Ovary (tissue), 9 donors: ENCODE data around the gene CCL21. TPM values are rescaled to one million over a fixed set of nuclear protein-coding genes. Genes with fewer than 3 reads are reported as not detected.

Source experiments
- DNase-seq, 5 donors: peaks; one replicate each; pipeline ENCODE4 v3.0.0-alpha.2; 2019 to 2020
- H3K27ac ChIP-seq, 2 donors: fragments of 200-600 bp; one replicate each; pipeline versions ENCODE4 v1.5.1 to v1.8.0; 2019 to 2022
- H3K27me3 ChIP-seq: fragments of 200-600 bp; one replicate; pipeline ENCODE4 v1.8.0; 2022
- H3K36me3 ChIP-seq: fragments of 200-600 bp; sonication (generic); one replicate; pipeline ENCODE4 v1.5.1; 2019
- H3K4me1 ChIP-seq: one replicate; pipeline ENCODE4 v1.8.1; 2013; ENCODE audit warnings: mild to moderate bottlenecking, moderate library complexity; ENCODE audit not compliant: insufficient read depth
- H3K4me3 ChIP-seq: fragments of 200-600 bp; sonication (generic); one replicate; pipeline ENCODE4 v1.5.1; 2017
- H3K9me3 ChIP-seq, 2 donors: fragments of 200-600 bp in 1 of 2; sonication (generic) in 1 of 2; one replicate each; pipeline versions ENCODE4 v1.5.1 to v1.8.1; 2013 to 2019; ENCODE audit warnings: mild to moderate bottlenecking in 1 of 2, moderate library complexity in 1 of 2
- CTCF ChIP-seq, 3 donors: fragments of 450-650 bp in 2 of 3; fragments of 200-600 bp in 1 of 3; IDR thresholded peaks; one replicate each; pipeline versions ENCODE4 v1.5.1 to v1.8.0; 2016 to 2022; ENCODE audit warnings: antibody characterized with exemption in 3 of 3, mild to moderate bottlenecking in 1 of 3
- EP300 ChIP-seq: sonication (generic); formaldehyde crosslinking; IDR thresholded peaks from one replicate; pipeline ENCODE4 v1.6.1; 2017; ENCODE audit warnings: antibody characterized with exemption
- POLR2A ChIP-seq: fragments of 450-650 bp; IDR thresholded peaks from one replicate; pipeline ENCODE4 v1.6.1; 2017; ENCODE audit warnings: antibody characterized with exemption, mild to moderate bottlenecking, moderate library complexity
- WGBS, 3 donors: extraction: QIAGEN DNeasy Blood & Tissue Kit in 1 of 3; methylation state at CpG; one replicate each; pipeline versions ENCODE4 v1.1.5 to v1.1.7; 2013 to 2017; 5-methylcytosine and 5-hydroxymethylcytosine counted together
- intact Hi-C, 4 donors: fragments of 100-400 bp; cut with DNase I; formaldehyde crosslinking; loops; one replicate each; pipeline versions ENCODE4 v1.11.0 to v1.15.1; 2022 to 2023
- polyA plus RNA-seq, 2 donors: library from polyadenylated mRNA; stranded (reverse); fragments of 200-250 nt in 1 of 2; fragments of 350-450 nt in 1 of 2; fragmentation: Illumina TruSeq in 1 of 2; extraction: RNeasy Lipid Tissue Mini Kit (QIAGEN cat#74804) in 1 of 2; gene quantifications; one replicate each; pipeline ENCODE4 v1.2.3, GENCODE V29; 2013 to 2014
- total RNA-seq, 7 donors: library from RNA; depleted of rRNA in 2 of 7; stranded (reverse); fragments of >200 nt in 2 of 7; fragmentation: NEBNext Ultra II Directional in 3 of 7; extraction: Animal tissue kit (Norgen Biotek cat#: 25700) in 3 of 7; gene quantifications; one replicate each; pipeline versions ENCODE4 v1.1.0 to v1.2.4, GENCODE V29; 2016 to 2023
- donor health status: DM: no; HTN: no; CAD: no; lungs with moderate emphysema.
- donor health status: DM: no; HTN: no; CAD: no.
- donor health status: Bipolar disorder and iron deficiency.
- donor health status: DM: yes; HTN: yes; CAD: no.
- donor health status: DM: no; HTN: no; CAD: no.
- donor health status: DM: yes; HTN: yes; CAD: no.

CCL21 gene
- total and polyA plus RNA-seq, 9 donors = 1.5 to 83.6 (median 34.2) TPM

GRCh38 chr9:34688329-34689115 is 21.4 kb downstream of the CCL21 start:
- no peaks in the 10 kb centered on the region for H3K4me1 ChIP-seq
- DNase-seq = no peak
- H3K9me3 ChIP-seq = no peaks in the 10 kb centered on the region
- TF ChIP-seq EP300 = no peak
- TF ChIP-seq CTCF (IDR thresholded peaks at IDR 0.05) = no peak
- TF ChIP-seq POLR2A = no peak
- H3K27ac ChIP-seq = no peak overlapping the region
- H3K36me3 ChIP-seq = no peaks in the 10 kb centered on the region
- no peak overlapping the region for H3K4me3 ChIP-seq
- intact Hi-C loops = no loop called here
- no peaks in the 10 kb centered on the region for H3K27me3 ChIP-seq
- WGBS, 3 donors = 56 to 59% (median 57%) methylated on average over 5 of the region's 5 CpGs

GRCh38 chr9:34687276-34688030 is 22.5 kb downstream of the CCL21 start:
- no peak overlapping the region for H3K4me3 ChIP-seq
- no peaks in the 10 kb centered on the region for H3K27me3 ChIP-seq
- no peaks in the 10 kb centered on the region for H3K4me1 ChIP-seq
- no peaks in the 10 kb centered on the region for H3K36me3 ChIP-seq
- no peak for DNase-seq
- intact Hi-C loops = no loop called here
- TF ChIP-seq POLR2A (no peak), CTCF (IDR thresholded peaks at IDR 0.05) (no peak), EP300 (no peak)
- no peak overlapping the region for H3K27ac ChIP-seq
- no peaks in the 10 kb centered on the region for H3K9me3 ChIP-seq
- WGBS, 3 donors = 87 to 91% (median 90%) methylated on average over 10 of the region's 10 CpGs

- DNase-seq = no peak
- Histone ChIP-seq H3K4me1 (no peaks in the 10 kb centered on the region), H3K4me3 (no peak overlapping the region), H3K9me3 (no peaks in the 10 kb centered on the region), H3K27me3 (no peaks in the 10 kb centered on the region), H3K36me3 (no peaks in the 10 kb centered on the region), H3K27ac (no peak overlapping the region)
- 68 to 86% (median 71%) methylated on average over 1 of the region's 1 CpG for WGBS, 3 donors
- intact Hi-C loops = no loop called here
- no peak for TF ChIP-seq POLR2A
- TF ChIP-seq CTCF (IDR thresholded peaks at IDR 0.05) = no peak
- no peak for TF ChIP-seq EP300
These were observed 23.2 kb downstream of the CCL21 start for GRCh38 chr9:34686732-34687131.

GRCh38 chr9:34686231-34686630 is 23.7 kb downstream of the CCL21 start:
- no peaks in the 10 kb centered on the region for H3K9me3 ChIP-seq
- no peak overlapping the region for H3K27ac ChIP-seq
- no peaks in the 10 kb centered on the region for H3K36me3 ChIP-seq
- WGBS, 3 donors = 49 to 53% (median 51%) methylated on average over 5 of the region's 5 CpGs
- H3K4me1 ChIP-seq = no peaks in the 10 kb centered on the region
- TF ChIP-seq CTCF (IDR thresholded peaks at IDR 0.05) = no peak
- no peak for TF ChIP-seq EP300
- TF ChIP-seq POLR2A = no peak
- DNase-seq = peak in 1 of 5 donors; percentile 45
- intact Hi-C loops = no loop called here
- no peak overlapping the region for H3K4me3 ChIP-seq
- H3K27me3 ChIP-seq = no peaks in the 10 kb centered on the region
